Measurements from ENCODE around the gene SLF2. TPM values are rescaled to one million over a fixed set of nuclear protein-coding genes. Genes with fewer than 3 reads are reported as not detected.
A peak's percentile ranks its signal among the peaks of the same experiment; 100 is the strongest.

SLF2 gene
- total and polyA plus RNA-seq, 9 of the 15 experiments (the other 6 are each of a cell fraction or from before 2014, with no cell fraction given) = 1.7 to 18.4 (median 7.8) TPM

GRCh38 chr10:100983868-100984671, 71.3 kb downstream of the SLF2 start:
- no peak for FAIRE-seq
- no peak for TF ChIP-seq ZFPM2 (CRISPR knock-in tag; IDR thresholded peaks at IDR 0.05)
- TF ChIP-seq KDM5B (IDR thresholded peaks at IDR 0.05; ENCODE audit: insufficient replicate concordance, low read depth, low read length) = peak; percentile 14
- WGBS (ENCODE audit: insufficient coverage, low coverage, missing lambda C conversion rate) = 77% methylated on average over 6 of the region's 13 CpGs

GRCh38 chr10:100984672-100985177, 72.0 kb downstream of the SLF2 start:
- no peak for ATAC-seq
- H3K9me1 ChIP-seq (ENCODE audit: control insufficient read depth, insufficient read depth, low read length) = no peaks in the 10 kb centered on the region
- no peaks in the 10 kb centered on the region for H3K27me3 ChIP-seq (ENCODE audit: control insufficient read depth in 2 of 2, insufficient read depth in 2 of 2, low read length in 2 of 2)
- no peak for DNase-seq (ENCODE audit: extremely low read depth in 1 of 4, low spot score in 3 of 4)
- no peak overlapping the region for H3K27ac ChIP-seq (ENCODE audit: extremely low read depth, low read depth, low read length)
- ChIA-PET POLR2A (interaction anchor here (0.8 to 1.3 kb wide), 3 partner anchors 9 to 19 kb away, joined by 3 to 4 read pairs (median 3); no protein-coding TSS in a partner anchor), CTCF (ENCODE audit: low intra/inter-chr PET ratio) (no interaction called here)
- no peaks in the 10 kb centered on the region for H3K9me3 ChIP-seq (replicated peaks; ENCODE audit: control insufficient read depth, insufficient read depth, low read depth, low read length)
- H3K79me2 ChIP-seq (ENCODE audit: control insufficient read depth, insufficient read depth, low read length) = peaks cover 42% of the 10 kb centered on the region
- no peak overlapping the region for H3K4me3 ChIP-seq
- intact Hi-C loops (cut with micrococcal nuclease) = no loop called here
- peaks cover 45% of the 10 kb centered on the region; the same call in 2 of the 3 replicates for H3K36me3 ChIP-seq (ENCODE audit: control insufficient read depth, insufficient read depth, low read length)
- no peak overlapping the region for H3K9ac ChIP-seq (ENCODE audit: insufficient read depth in 1 of 2, low read depth in 2 of 2, low read length in 2 of 2)
- 56% methylated on average over 2 of the region's 2 CpGs for WGBS (ENCODE audit: insufficient coverage, low coverage, missing lambda C conversion rate)
- no peak overlapping the region for H2AFZ ChIP-seq (ENCODE audit: low read depth, low read length)
- no TSS peak for BruUV-seq (replicated peaks)
- no peak overlapping the region for H3K4me2 ChIP-seq (ENCODE audit: insufficient read depth, low read length)
- no peak for FAIRE-seq
- in situ Hi-C loops (cut with MboI) = loop anchor here (25.0 kb wide), 1 partner anchor 1053 kb away; no protein-coding TSS in a partner anchor
- peaks cover 16 to 25% of the 10 kb centered on the region in 2 experiments; a peak in 4 of 5 replicates for H3K4me1 ChIP-seq (replicated peaks in 1 of 2; ENCODE audit: control insufficient read depth in 2 of 2, insufficient read depth in 2 of 2, low read length in 2 of 2)
- peaks cover 6% of the 10 kb centered on the region; the same call in 1 of the 2 replicates for H4K20me1 ChIP-seq (replicated peaks; ENCODE audit: control insufficient read depth, insufficient read depth, low read length)
- TF ChIP-seq PHTF2 (CRISPR knock-in tag; IDR thresholded peaks at IDR 0.05) = no peak
- TF ChIP-seq U2AF2 (optimal IDR thresholded peaks at IDR 0.05; ENCODE audit: low read depth, low read length) = no peak
- TF ChIP-seq, protein P1, sequence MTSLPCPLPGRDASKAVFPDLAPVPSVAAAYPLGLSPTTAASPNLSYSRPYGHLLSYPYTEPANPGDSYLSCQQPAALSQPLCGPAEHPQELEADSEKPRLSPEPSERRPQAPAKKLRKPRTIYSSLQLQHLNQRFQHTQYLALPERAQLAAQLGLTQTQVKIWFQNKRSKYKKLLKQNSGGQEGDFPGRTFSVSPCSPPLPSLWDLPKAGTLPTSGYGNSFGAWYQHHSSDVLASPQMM (CRISPR knock-in tag; IDR thresholded peaks at IDR 0.05) = no peak
- no peak for TF ChIP-seq NONO (IDR thresholded peaks at IDR 0.05; ENCODE audit: low read depth in 2 of 2, low read length in 1 of 2)
- TF ChIP-seq NR2C2 (CRISPR knock-in tag; IDR thresholded peaks at IDR 0.05) = no peak
- TF ChIP-seq NR2C2 (tag; IDR thresholded peaks at IDR 0.05) = no peak
- no peak for TF ChIP-seq MAFF (IDR thresholded peaks at IDR 0.05; ENCODE audit: low read length)
- no peak for TF ChIP-seq RFX5 (IDR thresholded peaks at IDR 0.05; ENCODE audit: low read depth, low read length)
- no peak for TF ChIP-seq NR2F6 (CRISPR knock-in tag; IDR thresholded peaks at IDR 0.05)
- no peak for TF ChIP-seq PTBP1 (IDR thresholded peaks at IDR 0.05; ENCODE audit: low read depth, low read length)
- TF ChIP-seq POLR2AphosphoS5 (IDR thresholded peaks at IDR 0.05; ENCODE audit: control insufficient read depth, insufficient read depth, low read depth, low read length) = no peak
- no peak for TF ChIP-seq NFE2L1 (tag; IDR thresholded peaks at IDR 0.05; ENCODE audit: borderline replicate concordance, low read depth)
- no peak for TF ChIP-seq HNRNPUL1 (IDR thresholded peaks at IDR 0.05; ENCODE audit: low read length)

More at GRCh38 chr10:100983868-100984671, 71.3 kb downstream of the SLF2 start:
- no peaks in the 10 kb centered on the region for H3K9me3 ChIP-seq (replicated peaks; ENCODE audit: control insufficient read depth, insufficient read depth, low read depth, low read length)
- no peak for DNase-seq (ENCODE audit: extremely low read depth in 1 of 4, low spot score in 3 of 4)
- in situ Hi-C loops (cut with MboI) (loop anchor here (25.0 kb wide), 1 partner anchor 1053 kb away; no protein-coding TSS in a partner anchor), intact Hi-C loops (cut with micrococcal nuclease) (no loop called here)
- ATAC-seq = no peak
- H3K79me2 ChIP-seq (ENCODE audit: control insufficient read depth, insufficient read depth, low read length) = peaks cover 35% of the 10 kb centered on the region
- H3K9me1 ChIP-seq (ENCODE audit: control insufficient read depth, insufficient read depth, low read length) = no peaks in the 10 kb centered on the region
- no peak overlapping the region for H3K4me2 ChIP-seq (ENCODE audit: insufficient read depth, low read length)
- H3K4me3 ChIP-seq = no peak overlapping the region
- no peak overlapping the region; a peak in 1 of 4 replicates for H3K9ac ChIP-seq (ENCODE audit: insufficient read depth in 1 of 2, low read depth in 2 of 2, low read length in 2 of 2)
- H3K4me1 ChIP-seq (replicated peaks in 1 of 2; ENCODE audit: control insufficient read depth in 2 of 2, insufficient read depth in 2 of 2, low read length in 2 of 2) = peaks cover 10 to 23% of the 10 kb centered on the region in 2 experiments; a peak in 3 of 5 replicates
- no peak overlapping the region for H2AFZ ChIP-seq (ENCODE audit: low read depth, low read length)
- BruUV-seq (replicated peaks) = no TSS peak
- ChIA-PET CTCF (ENCODE audit: low intra/inter-chr PET ratio) (no interaction called here), POLR2A (interaction anchor here (0.6 to 1.3 kb wide), 4 partner anchors 15 to 296 kb away, joined by 3 read pairs; no protein-coding TSS in a partner anchor)
- H3K27me3 ChIP-seq (ENCODE audit: control insufficient read depth in 2 of 2, insufficient read depth in 2 of 2, low read length in 2 of 2) = no peaks in the 10 kb centered on the region
- no peak overlapping the region for H3K27ac ChIP-seq (ENCODE audit: extremely low read depth, low read depth, low read length)
- H3K36me3 ChIP-seq (ENCODE audit: control insufficient read depth, insufficient read depth, low read length) = peaks cover 38% of the 10 kb centered on the region; the same call in 2 of the 3 replicates
- peaks cover 1% of the 10 kb centered on the region; the same call in 1 of the 2 replicates for H4K20me1 ChIP-seq (replicated peaks; ENCODE audit: control insufficient read depth, insufficient read depth, low read length)
